HUES64 (cell line): ENCODE data around the gene LRP6. TPM values are rescaled to one million over a fixed set of nuclear protein-coding genes. Genes with fewer than 3 reads are reported as not detected.
"Not testable (repeated sequence)": the region's sequence is repeated elsewhere in the genome, so short reads cannot be mapped to it uniquely, and the experiment has no call there.

ENCODE experiments used
- H3K27ac ChIP-seq: 2 replicates; pipeline ENCODE4 v1.7.0; 2013; ENCODE audit warnings: low read depth, low read length, inconsistent platforms
- H3K27me3 ChIP-seq: 2 replicates; pipeline ENCODE4 v1.6.1; 2013; ENCODE audit warnings: mild to moderate bottlenecking, low read length; ENCODE audit not compliant: insufficient read depth
- H3K36me3 ChIP-seq: 2 replicates; pipeline ENCODE4 v1.6.1; 2013; ENCODE audit warnings: mild to moderate bottlenecking, low read length; ENCODE audit not compliant: insufficient read depth
- H3K4me1 ChIP-seq: 2 replicates; pipeline ENCODE4 v1.6.1; 2013; ENCODE audit warnings: mild to moderate bottlenecking, low read length, moderate library complexity; ENCODE audit not compliant: insufficient read depth
- H3K4me3 ChIP-seq: 2 replicates; pipeline ENCODE4 v1.5.1; 2013; ENCODE audit warnings: mild to moderate bottlenecking, low read length, moderate library complexity
- H3K9ac ChIP-seq: 2 replicates; pipeline ENCODE4 v1.6.1; 2013; ENCODE audit warnings: mild to moderate bottlenecking, low read depth, low read length
- H3K9me3 ChIP-seq: 2 replicates; pipeline ENCODE4 v1.6.1; 2013; ENCODE audit warnings: low read depth, low read length; ENCODE audit not compliant: insufficient read depth
- WGBS: fragments of 150-250, 120-280 bp; methylation state at CpG from one replicate; pipeline ENCODE4 v1.1.7; 2013; ENCODE audit warnings: missing lambda C conversion rate; 5-methylcytosine and 5-hydroxymethylcytosine counted together
- polyA plus RNA-seq, 2 experiments: library from polyadenylated mRNA; stranded (reverse); fragments of 50-300 nt; gene quantifications; one replicate each; pipeline ENCODE4 v1.2.3, GENCODE V29; 2013

Gene LRP6
- 27.0 TPM for polyA plus RNA-seq (2013, experiment 1 of 2)
- 28.2 TPM for polyA plus RNA-seq (2013, experiment 2 of 2)

DNA sequence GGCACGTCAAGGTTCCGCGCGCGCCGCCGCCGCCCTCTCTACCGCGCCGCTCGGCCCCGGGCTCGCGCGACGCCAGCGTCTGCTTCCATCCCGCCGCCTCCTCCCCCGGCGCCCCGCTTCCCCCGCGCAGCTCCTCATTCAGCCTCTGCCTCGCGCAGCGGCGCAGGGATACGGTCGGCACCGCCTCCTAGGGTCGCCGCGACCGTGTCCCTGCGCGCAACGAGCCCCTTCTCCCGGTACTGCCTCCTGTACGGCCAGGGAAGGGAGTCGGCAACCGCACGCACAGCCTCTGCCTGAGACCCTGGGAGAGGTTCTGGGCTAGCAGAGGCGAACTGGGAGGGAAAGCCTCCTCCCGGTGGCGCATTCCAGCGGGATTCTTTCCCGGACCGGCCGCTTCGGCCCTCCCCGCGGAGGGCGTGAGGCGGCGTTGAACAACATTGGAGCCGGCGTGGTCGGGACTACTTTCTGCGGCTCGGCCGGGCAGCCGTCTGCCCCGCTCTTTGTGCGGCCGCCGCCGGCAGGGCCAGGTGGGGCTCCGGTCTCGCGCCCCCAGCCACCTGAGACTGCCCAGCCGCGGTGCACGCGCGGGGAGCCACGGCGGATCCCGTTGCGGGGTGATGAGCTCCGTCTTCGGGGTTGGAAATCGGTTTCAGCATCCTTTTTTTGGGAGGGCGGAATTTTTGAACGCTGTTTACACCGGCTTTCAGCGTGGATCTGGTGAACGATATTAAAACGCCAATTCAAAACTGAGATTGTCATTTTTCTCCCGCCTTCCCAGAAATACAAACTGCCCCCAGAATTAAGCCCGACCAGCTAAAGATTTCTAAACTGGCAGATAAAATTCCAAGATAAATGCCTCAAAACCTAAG, at the start of gene LRP6:
Gene LRP6, minus strand, starts transcription at position 172 of the 869 bp plus-strand sequence. CDS start 309 bp downstream, outside the sequence.
- H3K36me3 ChIP-seq, result no peaks in the 10 kb centered on the region
- no peaks in the 10 kb centered on the region for H3K27me3 ChIP-seq
- peak within 1 kb of the TSS; percentile 97 for H3K27ac ChIP-seq
- under 1% methylated on average over 92 of the region's 92 CpGs for WGBS
- no peaks in the 10 kb centered on the region for H3K9me3 ChIP-seq
- peak within 1 kb of the TSS; percentile 99 for H3K9ac ChIP-seq
- H3K4me3 ChIP-seq, result peak within 1 kb of the TSS; percentile 90
- H3K4me1 ChIP-seq, result peaks cover 19% of the 10 kb centered on the region

DNA sequence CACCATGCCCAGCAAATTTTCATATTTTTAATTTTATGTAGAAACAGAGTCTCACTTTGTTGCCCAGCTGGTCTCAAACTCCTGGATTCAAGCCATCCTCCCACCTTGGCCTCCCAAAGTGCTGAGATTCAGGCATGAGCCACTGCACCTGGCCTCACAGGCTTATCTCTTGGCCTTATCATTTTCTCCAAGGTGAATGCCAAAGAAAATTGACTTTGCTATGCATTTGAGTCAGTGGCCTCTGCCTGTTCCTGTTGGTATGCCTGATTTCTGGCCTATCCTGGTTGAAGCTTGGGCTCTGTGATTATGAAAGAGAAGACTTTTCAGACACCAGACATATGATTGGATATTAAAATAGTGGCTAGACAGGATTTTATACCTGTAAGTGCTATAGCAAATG, 49.0 kb upstream of the LRP6 start:
- peaks cover 13% of the 10 kb centered on the region for H3K4me1 ChIP-seq
- no peak overlapping the region for H3K27ac ChIP-seq
- no peak overlapping the region for H3K4me3 ChIP-seq
- no peaks in the 10 kb centered on the region for H3K27me3 ChIP-seq
- H3K9ac ChIP-seq, result no peak overlapping the region
- no peaks in the 10 kb centered on the region for H3K9me3 ChIP-seq
- no peaks in the 10 kb centered on the region for H3K36me3 ChIP-seq

DNA sequence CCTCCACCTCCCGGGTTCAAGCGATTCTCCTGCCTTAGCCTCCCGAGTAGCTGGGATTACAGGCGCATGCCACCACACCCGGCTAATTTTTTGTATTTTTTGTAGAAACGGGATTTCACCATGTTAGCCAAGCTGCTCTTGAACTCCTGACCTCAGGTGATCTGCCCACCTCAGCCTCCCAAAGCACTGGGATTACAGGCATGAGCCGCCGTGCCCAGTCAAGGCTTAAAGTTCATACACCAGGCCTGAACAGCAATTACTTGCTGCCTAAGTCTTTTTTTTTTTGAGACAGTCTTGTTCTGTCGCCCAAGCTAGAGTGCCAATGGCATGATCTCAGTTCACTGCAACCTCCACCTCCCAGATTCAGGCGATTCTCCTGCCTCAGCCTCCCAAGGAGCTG, 43.9 kb upstream of the LRP6 start:
- H3K9me3 ChIP-seq, H3K27me3 ChIP-seq, H3K9ac ChIP-seq, H3K4me3 ChIP-seq, H3K27ac ChIP-seq, H3K36me3 ChIP-seq, H3K4me1 ChIP-seq: not testable (repeated sequence)
- WGBS, result 85% methylated on average over 10 of the region's 10 CpGs

GRCh38 chr12:12305568-12306300, 38.9 kb upstream of the LRP6 start:
- H3K27ac ChIP-seq, result no peak overlapping the region
- H3K27me3 ChIP-seq, result no peaks in the 10 kb centered on the region
- H3K9ac ChIP-seq, result no peak overlapping the region
- H3K4me1 ChIP-seq, result no peaks in the 10 kb centered on the region
- H3K4me3 ChIP-seq, result no peak overlapping the region
- WGBS, result 95% methylated on average over 7 of the region's 7 CpGs
- no peaks in the 10 kb centered on the region for H3K9me3 ChIP-seq
- no peaks in the 10 kb centered on the region for H3K36me3 ChIP-seq

DNA sequence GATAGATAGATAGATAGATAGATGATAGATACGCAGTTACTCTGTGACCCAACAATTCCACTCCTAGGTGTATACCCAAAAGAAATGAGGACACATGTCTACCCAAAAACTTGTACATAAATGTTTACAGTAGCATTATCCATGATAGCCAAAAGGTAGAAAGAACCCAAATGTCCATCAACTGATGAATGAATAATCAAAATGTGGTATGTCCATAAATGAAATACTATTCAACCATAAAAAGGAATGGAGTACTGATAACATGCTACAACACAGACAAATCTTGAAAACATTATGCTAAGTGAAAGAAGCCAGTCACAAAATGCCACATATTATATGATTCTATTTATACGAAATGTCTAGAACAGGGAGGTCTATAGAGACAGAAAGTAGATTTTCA, 36.1 kb upstream of the LRP6 start:
- no peaks in the 10 kb centered on the region for H3K27me3 ChIP-seq
- no peak overlapping the region for H3K9ac ChIP-seq
- H3K36me3 ChIP-seq, result no peaks in the 10 kb centered on the region
- no peak overlapping the region for H3K4me3 ChIP-seq
- H3K27ac ChIP-seq, result no peak overlapping the region
- H3K4me1 ChIP-seq, result no peaks in the 10 kb centered on the region
- H3K9me3 ChIP-seq, result no peaks in the 10 kb centered on the region
- 92% methylated on average over 1 of the region's 2 CpGs for WGBS

GRCh38 chr12:12301122-12301521, 34.3 kb upstream of the LRP6 start:
- Histone ChIP-seq H3K9ac (no peak overlapping the region), H3K27ac (no peak overlapping the region), H3K36me3 (no peaks in the 10 kb centered on the region), H3K9me3 (no peaks in the 10 kb centered on the region), H3K27me3 (no peaks in the 10 kb centered on the region), H3K4me3 (no peak overlapping the region), H3K4me1 (no peaks in the 10 kb centered on the region)
- 80% methylated on average over 2 of the region's 2 CpGs for WGBS

DNA sequence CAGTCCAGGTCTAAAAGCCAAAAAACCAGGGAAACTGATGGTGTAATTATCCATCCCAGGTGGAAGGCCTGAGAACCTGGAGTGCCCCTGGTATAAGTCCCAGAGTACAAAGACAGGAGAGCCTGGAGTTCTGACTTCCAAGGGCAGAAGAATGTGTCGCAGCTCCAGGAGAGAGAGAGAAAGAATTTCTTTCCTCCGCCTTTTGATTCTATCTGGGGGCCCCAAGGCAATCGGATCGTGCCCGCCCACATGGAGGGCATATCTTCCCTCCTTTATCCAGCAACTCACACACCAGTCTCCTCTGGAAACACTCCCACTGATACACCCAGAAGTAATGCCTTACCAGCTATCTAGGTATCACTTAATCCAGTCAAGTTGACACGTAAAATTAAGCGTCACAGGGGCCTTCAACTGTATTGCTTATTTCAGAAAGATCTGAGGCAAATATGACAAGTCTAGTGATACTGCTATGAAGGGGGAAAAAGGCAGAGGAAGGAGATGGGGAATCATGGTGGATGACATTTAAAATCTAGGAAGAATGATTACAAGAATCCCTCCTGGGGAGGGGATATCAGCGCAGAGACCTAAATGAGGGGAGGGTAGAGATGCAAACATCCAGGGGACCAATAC, 30.5 kb upstream of the LRP6 start:
- WGBS, result 82% methylated on average over 8 of the region's 8 CpGs
- Histone ChIP-seq H3K4me3 (no peak overlapping the region), H3K27me3 (no peaks in the 10 kb centered on the region), H3K4me1 (peaks cover 12% of the 10 kb centered on the region; the same call in 1 of the 2 replicates), H3K27ac (no peak overlapping the region), H3K9me3 (no peaks in the 10 kb centered on the region), H3K9ac (no peak overlapping the region), H3K36me3 (no peaks in the 10 kb centered on the region)

- 52% methylated on average over 5 of the region's 5 CpGs for WGBS
- Histone ChIP-seq H3K9ac (no peak overlapping the region), H3K27me3 (no peaks in the 10 kb centered on the region), H3K36me3 (no peaks in the 10 kb centered on the region), H3K27ac (peak overlapping the region; percentile 66; the same call in 1 of the 2 replicates), H3K4me3 (no peak overlapping the region), H3K4me1 (peaks cover 12% of the 10 kb centered on the region; the same call in 1 of the 2 replicates), H3K9me3 (no peaks in the 10 kb centered on the region)
These were observed 27.6 kb upstream of the LRP6 start for GRCh38 chr12:12294215-12295005.

DNA sequence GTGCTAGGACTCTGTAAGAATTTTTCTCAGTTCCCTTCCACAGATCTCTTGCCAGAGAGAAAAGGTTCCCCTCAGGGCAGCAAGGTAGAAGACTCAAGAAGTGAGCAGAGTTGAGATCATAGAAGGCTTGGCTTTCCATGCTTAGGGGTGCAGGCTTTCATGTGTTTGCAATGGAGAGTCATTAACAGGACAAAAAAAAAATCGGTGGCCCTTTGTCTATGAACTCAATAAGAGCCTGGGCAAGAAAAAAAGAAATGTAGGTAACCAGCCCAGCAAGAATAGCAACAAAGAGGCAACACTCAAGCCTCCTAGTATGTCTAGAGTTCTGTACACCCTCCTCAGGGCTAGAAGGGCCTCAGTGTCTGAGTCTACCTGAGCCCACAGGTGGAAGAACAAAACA, 23.4 kb upstream of the LRP6 start:
- Histone ChIP-seq H3K4me3 (no peak overlapping the region), H3K4me1 (peaks cover 12% of the 10 kb centered on the region; the same call in 1 of the 2 replicates)
- WGBS, result 55% methylated on average over 1 of the region's 1 CpG

DNA sequence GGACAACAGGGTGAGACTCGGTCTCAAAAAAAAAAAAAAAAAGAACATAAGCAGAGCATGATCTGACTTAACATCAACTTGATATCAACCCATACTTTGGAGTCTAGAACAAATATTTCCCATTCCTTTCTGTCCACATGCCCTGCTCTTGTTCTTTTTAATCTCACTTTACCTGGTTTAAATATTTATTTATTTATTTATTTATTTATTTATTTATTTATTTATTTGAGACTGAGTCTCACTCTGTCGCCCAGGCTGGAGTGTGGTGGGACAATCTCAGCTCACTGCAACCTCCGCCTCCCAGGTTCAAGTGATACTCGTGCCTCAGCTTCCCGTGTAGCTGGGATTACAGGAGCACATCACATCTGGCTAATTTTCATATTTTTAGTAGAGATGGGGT, 19.6 kb upstream of the LRP6 start:
- 93% methylated on average over 5 of the region's 5 CpGs for WGBS
- no peaks in the 10 kb centered on the region for H3K27me3 ChIP-seq
- no peak overlapping the region for H3K27ac ChIP-seq
- H3K4me1 ChIP-seq, result peaks cover 29% of the 10 kb centered on the region
- no peaks in the 10 kb centered on the region for H3K9me3 ChIP-seq
- H3K36me3 ChIP-seq, result no peaks in the 10 kb centered on the region
- H3K9ac ChIP-seq, result no peak overlapping the region
- no peak overlapping the region for H3K4me3 ChIP-seq

More for the DNA sequence above, 23.4 kb upstream of the LRP6 start:
- Histone ChIP-seq H3K9ac (no peak overlapping the region), H3K9me3 (no peaks in the 10 kb centered on the region), H3K27me3 (no peaks in the 10 kb centered on the region), H3K36me3 (no peaks in the 10 kb centered on the region), H3K27ac (no peak overlapping the region)
